ENCODE measurements around the gene CSNK1G3.

The CSNK1G3 gene

DNA sequence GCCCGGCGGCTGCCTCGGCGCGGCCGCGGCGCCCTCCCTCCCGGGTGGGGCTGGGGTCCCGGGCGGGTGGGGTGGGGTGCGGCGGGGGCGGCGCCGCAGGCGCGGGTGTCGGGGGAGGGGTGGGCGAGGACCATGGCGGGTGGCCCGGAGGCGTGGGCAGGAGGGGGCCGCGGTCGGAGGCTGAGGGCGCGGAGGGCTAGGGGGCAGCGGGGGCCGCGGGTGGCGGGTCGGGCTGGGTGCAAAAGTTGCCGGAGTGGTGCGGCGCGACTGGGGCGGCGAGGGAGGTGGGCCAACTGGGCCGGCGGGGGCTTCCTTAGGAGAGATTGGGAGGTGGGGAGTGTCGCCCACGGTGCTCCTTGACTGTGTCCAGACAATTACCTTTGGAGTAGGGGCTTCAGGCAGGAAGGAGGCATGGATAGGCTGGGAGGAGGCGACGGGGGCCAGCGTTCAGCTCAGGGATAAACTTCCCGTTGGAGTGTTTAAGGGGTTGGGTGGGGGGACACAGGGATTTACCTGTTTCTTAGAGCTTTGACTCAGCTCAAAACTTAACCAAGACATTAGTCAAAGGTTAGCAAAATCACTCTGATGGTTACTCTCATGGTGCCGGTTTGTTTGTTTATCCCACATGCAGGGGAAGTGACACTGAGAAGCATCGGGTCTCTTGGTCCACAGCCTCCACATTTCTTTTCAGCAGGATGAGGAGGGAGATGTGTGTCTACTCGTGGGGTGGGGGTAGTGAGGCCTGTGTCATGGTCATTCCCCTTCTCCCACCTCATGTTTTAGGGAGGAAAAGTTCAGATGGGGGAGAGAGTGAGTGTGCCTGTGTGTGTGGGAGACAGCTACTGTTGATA is 859 bp downstream of the CSNK1G3 start:
- peak in 30 of 56 donors; percentile 1 to 53 (median 22) for DNase-seq

GRCh38 chr5:123514615-123515355 is 2.8 kb downstream of the CSNK1G3 start:
- no peak for DNase-seq

DNA sequence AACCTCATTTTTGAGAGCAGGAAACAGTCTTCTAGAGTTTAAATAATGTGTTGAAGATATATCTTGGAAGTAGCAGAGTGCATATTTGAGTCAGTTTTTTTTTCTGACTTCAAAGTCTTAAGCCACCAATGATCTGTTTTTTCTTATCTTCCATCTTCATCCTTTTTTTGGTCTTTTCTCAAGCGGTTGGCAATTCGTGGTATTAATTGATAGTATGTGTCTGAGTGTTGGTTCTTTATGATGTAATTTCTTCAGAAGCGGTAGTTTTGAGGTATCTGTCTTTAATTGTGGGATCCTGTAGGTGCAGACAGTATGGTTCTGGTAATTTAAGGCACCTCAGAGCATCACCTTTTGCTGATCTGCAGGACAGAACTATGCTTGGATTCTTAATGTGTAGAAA is 3.9 kb downstream of the CSNK1G3 start:
- DNase-seq: no peak

GRCh38 chr5:123517476-123517875 is 5.5 kb downstream of the CSNK1G3 start:
- DNase-seq: no peak

DNA sequence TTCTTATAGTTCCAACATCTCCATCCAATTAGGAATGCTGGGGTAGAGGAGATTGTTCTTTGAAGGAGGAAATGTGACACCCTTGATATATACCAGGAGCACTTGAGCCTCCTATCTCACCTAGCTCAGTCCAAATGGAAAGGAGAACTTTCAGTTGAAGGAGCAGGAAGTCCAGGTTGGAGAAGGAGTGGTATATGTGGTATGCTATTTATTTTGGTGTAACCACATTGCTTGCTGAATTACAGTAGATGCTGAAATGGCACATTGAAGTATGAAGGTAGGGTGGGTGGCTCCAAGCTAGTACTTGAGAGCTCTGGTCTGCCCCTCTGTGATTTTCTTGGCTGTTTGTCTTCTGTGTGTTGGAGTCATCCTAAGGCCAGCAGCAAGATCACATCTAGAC is 6.1 kb downstream of the CSNK1G3 start:
- DNase-seq: no peak

DNA sequence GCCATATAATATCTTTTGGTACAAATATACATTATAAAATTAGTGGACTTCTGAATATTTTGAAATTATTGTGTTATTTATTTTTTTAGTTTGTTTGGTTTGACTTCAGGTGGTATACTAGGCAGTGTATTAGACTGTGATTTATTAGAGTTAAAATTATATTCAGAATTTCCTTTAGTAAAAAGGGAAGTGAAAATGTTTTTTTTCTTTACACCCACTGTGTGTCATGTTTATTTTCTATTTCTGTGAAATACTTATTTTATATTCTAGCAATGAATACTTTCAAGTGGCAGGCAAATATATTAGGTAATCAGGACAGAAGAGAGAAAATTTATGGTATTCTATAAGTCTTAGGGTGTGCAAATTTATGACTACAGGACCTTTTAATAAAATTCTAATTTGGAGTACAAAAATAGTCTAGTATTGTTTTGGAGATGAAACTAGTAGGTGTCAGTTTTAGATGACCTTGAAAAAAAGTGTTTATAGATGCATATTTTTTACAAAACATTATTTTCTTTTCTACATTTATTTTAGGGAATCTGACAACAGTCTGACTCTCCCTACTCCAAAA is 8.8 kb downstream of the CSNK1G3 start:
- no peak for DNase-seq

DNA sequence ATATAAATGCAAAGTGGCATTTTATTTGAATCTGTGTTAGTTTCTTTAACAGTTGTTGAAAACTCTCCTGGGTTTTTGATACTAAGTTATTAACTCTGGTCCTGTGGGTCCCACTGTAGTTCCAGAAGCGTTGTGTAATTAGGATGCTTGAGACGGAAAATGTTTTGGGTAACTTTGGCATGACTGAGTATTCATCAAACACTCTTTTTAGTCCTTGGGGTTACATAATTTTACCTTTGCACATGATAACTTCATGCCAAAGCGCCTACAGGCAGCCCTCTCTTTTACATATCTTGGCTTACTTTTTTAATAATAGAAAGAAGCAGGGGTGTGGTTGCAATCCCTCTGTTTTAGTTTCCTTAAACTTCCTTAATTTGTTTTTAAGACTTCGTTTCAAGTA is 12.2 kb downstream of the CSNK1G3 start:
- no peak for DNase-seq

DNA sequence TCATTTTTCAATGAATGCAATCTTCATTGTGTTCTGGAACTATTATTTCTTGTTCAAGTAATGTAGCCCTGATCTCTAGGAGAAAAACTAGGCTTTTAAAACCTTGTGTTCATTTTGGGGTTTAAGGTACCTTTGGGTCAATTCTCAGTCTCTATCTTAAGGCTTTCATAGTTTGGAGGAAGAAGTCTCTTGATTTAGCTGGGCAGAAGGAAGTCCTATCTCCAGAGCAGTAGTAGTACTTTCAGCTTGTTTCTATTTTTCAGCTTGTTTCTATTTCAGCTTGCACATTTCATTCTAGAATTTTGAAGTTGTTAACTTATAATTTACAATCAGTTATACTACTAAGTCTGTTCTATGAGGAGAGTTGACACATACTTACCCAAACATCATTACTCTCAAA is 15.2 kb downstream of the CSNK1G3 start:
- DNase-seq: no peak

DNA sequence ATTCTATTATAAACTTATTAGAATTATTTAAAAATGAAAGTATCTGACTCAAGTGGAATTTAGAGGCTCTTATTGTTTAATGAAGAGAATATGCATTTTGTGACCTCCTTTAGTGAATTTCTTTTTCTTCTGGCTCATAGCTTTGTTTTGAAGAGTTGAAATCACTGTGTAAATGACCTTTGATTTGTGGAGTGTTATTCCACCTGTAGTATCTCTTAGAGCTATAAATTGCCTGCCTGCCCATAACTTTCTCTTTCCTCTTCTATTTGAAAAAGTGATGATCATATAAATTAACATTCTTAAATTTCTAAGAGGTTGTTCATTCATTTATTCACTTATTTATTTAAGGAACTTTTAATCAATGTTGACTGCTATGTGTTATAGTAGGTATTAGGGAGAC is 16.1 kb downstream of the CSNK1G3 start:
- no peak for DNase-seq

DNA sequence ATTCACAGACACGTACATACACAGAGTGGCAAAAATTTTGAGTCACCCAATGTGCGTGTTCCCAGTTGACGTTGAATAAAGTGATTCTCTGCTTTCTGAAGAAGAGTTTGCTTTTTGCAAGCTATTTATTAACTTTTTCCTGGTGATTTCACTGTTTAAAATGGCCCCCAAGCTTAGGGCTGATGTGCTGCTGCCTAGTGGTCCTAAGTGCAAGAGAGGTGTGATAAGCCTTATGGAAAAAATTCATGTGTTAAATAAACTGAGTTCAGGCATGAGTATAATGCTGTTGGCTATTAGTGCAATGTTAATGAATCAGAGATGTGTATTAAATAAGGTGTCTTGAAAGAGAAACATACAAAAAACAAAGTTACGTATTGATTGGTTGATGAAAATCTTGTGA is 16.9 kb downstream of the CSNK1G3 start:
- DNase-seq: no peak

DNA sequence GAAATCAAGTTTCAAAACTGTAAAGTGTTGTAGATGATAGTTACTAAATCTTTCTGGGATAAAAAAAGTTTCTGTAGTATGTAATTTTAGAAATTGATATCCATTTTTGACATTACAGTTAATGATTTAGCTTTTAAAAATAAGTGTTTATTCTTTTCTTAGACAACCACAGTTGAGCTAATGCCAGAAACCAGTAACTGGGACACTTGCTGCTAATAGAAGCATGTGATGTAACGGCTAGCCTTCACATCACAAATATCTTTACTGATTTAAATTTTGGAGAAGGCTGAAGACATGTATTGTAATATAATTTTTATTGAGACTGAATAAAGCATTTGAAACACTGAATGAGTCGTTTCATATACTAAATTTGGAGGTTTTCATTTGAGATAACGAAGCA is 18.8 kb downstream of the CSNK1G3 start:
- DNase-seq: no peak

DNA sequence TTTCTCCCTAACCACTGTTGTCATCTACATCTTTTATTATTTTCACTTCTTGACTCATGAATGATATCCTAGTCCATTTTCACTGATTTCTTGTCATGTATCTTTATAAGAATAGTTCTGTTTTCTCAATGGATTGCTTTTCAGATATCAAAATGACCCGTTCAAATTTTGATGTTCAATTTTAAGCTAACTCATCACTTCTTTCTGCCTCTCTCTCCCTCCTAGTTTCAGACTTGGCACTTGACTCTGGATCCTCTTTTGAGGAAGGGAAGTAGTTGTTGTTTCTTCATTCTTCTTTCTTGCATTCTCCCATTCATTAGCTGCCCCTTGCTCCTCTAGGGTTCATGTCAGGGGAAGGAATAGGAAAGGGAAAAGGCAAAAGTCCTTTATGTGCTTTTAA is 23.7 kb downstream of the CSNK1G3 start:
- DNase-seq: no peak

DNA sequence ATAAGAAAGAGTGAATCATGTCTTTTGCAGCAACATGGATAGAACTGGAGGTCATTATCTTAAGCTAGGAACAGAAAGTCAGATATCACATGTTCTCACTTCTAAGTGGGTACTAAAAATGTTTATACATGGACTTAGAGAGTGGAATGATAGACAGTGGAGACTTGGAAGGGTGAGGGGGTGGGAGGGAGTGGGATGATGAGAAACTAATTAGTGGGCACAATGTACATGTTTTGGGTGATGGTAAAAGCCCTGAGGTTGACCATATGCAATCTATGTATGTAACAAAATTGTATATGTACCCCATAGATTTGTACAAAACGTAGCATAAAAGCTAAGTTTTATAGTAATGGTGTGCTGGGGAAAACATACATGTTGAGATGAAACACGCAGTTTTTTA is 25.3 kb downstream of the CSNK1G3 start:
- DNase-seq: no peak

- no peak for DNase-seq
Measured at GRCh38 chr5:123537845-123538244, 25.9 kb downstream of the CSNK1G3 start.

- DNase-seq: no peak
Measured at GRCh38 chr5:123538670-123539459, 26.9 kb downstream of the CSNK1G3 start.

DNA sequence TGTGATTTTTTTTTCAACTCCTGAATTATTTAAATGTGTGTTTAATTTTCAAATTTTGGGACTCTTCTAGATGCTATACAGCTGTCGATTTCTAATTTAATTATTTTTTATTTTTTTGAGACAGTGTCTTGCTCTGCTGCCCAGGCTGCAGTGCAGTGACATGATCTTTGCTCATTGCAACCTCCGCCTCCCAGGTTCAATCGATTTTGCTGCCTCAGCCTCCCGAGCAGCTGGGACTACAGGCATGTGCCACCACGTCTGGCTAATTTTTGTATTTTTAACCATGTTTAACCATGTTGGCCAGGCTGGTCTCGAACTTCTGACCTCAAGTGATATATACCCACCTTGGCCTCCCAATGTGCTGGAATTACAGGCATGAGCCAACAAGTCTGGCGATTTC is 28.6 kb downstream of the CSNK1G3 start:
- DNase-seq: no peak

DNA sequence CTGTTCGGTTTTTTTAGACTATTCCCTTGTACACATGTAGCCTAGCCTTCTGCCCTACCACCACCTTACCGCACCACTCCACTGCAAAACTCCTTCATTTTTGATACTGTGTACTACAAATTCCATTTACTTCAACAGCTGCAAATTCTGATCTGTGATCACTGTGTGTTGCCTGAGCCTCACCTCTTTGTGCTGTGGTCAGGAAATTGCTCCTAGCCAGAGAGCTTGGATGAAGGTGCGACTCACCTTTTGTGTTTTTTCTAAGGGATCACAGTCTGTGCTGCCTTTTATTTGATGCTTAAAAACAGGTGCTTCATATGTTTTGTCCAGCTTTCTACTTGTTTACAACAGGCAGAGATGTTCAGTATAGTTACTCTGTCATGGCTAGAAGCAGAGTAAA is 31.5 kb downstream of the CSNK1G3 start:
- no peak for DNase-seq

DNA sequence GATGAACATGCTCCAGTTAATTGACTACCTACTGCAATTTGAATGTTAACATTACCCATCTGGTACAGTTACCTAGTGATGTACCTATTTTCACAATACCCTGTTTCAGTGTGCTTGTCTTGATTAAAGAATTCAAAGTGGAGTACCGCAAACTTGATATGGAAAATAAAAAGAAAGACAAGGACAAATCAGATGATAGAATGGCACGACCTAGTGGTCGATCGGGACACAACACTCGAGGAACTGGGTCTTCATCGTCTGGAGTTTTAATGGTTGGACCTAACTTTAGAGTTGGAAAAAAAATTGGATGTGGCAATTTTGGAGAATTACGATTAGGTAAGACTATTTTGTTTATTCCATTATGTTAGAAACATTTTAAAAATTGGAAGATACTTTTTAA is 33.5 kb downstream of the CSNK1G3 start:
- no peak for DNase-seq

- no peak for DNase-seq
Measured at GRCh38 chr5:123546657-123547056, 34.7 kb downstream of the CSNK1G3 start.

DNA sequence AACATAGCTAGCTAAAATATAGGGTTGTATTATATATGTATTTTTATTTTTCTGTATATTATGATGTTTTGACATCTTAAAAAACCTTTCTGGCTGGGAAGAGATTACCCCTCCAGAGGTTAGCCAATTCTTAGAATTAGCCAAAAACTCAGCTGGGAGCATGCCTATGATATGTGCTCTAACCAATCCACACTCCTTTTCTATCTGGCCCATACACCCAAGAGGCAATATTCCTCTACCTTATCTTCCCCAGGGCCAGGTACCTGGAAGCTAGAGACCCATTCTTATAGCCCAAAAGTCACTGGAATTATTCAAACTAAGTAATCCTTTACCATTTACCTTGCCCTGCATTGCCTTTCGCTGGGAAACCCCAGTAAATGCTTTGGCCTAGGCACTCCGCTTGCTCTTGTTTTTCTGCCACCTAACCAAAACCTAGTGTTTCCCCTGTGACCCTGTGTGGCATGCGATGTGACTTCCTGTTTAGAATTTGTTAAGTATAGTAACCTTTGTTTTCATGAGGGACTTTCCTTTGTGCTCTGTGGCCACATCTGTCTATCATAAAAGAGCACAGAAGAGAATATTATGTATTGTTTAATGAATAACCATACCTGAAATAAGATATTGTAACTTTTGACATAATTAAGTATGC is 37.4 kb downstream of the CSNK1G3 start:
- DNase-seq: no peak

DNA sequence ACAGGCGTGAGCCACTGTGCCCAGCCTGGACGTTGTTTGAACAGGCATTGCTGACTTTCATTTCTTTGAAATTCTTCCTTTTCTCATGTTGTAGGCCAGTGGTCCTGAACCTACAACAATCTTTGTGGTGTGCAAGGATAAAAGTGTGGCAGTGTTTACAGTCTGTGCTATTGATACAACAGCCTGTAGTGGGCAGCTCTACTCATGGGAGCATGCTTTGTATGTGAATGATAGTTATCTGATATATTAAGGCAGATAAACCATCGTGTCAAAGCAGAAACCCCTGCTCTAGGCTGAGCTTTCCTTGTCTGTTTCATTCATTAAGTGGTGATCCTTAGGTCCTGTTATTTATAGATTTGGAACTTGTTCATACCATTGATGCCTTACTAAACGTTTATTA is 42.6 kb downstream of the CSNK1G3 start:
- DNase-seq: no peak

Data from nucleus accumbens (tissue), 56 donors.